DLD1 (cell line): ENCODE results near the gene KLRC1.
"Not testable (repeated sequence)": the region's sequence is repeated elsewhere in the genome, so short reads cannot be mapped to it uniquely, and the experiment has no call there.

Source experiments
- in situ Hi-C: cut with HindIII; loops from 2 replicates; pipeline ENCODE4 v1.10.0; 2017; ENCODE audit warnings: low sequenced_read_pairs

KLRC1 gene

DNA sequence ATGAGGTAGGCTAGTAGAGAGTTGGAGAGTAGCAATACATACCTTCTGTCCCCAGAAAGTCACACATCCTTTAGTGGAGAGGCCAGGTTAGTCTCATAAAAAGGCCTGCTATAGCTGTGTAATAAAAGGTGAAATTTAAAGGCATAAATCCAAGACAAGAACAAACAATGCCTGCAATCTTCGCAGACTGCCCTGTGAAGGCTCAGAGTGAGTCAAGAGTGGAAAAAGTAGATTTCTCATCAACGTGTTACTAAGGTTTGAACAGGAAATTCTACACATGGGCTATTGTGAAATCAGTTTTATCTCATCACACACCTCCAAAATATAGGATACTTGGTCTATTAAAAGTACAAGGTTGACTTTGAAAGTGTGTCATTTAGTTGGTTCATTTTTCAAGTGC lies at the start of gene KLRC1:
Gene KLRC1, minus strand, starts transcription at position 222 of the 400 bp plus-strand sequence. CDS start 2,221 bp downstream, outside the sequence.
- in situ Hi-C loops = loop anchor here (25.0 kb wide), 1 partner anchor 91 kb away; no protein-coding TSS in a partner anchor

DNA sequence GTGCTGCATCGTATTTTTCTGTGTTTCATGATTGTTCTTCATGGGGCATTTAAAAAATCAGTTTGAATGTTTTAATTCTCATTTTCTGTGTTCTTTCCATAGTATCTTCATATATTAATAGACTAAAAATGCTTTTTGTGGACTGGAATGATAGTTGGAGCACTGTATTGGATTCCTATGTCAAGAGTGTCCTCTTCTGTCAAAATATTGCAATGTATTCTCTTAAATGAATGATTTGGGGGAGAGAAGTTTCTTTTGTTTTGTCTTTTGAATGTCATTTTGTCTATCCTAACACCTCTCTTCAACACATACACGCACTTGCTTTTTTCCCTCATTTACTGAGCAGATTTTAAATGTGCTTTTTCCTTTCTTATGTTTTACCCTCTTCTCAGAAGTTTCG lies 47.9 kb upstream of the KLRC1 start:
- in situ Hi-C loops = no loop called here

DNA sequence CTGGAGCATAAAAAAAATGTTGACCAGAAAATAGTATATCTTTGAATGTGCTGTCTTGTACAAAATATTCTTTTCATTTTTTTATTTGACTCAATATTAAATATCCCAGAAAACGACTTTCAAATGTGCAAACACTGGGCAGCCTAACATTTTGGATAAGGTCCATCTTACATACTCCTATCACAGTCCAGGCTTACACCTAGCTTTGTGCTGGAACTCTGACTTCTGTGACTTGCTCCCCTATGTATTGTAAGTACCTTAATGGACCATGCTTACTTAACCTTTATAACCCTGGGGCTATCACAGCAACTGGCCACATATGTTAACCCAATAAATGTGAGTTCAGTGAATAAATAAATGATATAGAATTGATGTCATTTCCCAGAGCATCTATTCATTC lies 44.9 kb upstream of the KLRC1 start:
- in situ Hi-C loops = no loop called here

DNA sequence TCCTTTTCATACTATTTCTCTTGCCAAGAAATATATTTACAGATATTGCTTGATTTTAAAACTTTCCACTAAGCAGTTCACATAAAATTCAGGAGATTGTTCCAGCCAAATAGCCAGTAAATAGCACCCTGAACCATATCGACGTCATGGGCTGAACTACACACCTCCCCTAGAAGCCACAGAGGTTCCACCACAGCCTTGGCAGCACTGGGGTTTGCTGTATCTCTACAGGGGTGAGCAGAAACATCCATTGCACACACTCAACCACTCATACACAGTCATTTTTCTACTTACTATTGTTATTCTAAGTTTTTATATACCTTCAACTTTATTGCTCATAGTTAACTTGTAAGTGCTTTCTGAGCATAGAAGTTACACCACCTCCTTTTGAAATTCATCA lies 44.4 kb upstream of the KLRC1 start:
- in situ Hi-C loops = no loop called here

DNA sequence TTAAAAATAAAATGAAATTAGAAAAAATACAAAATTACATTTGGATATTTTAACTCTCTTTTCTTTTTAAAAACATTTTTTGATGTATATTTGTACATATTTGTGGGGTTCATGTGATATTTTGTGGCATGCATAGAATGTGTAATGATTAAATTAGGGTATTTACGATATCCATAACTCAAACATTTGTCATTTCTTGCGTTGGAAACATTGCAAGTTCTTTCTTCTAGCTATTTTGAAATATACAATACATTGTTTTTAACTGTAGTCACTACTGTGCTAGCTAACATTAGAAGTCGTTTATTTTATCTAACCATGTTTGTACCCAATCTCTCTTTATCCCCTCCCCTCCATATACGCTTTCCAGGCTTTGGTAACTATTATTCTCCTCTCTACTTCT lies 38.6 kb upstream of the KLRC1 start:
- in situ Hi-C loops = no loop called here

DNA sequence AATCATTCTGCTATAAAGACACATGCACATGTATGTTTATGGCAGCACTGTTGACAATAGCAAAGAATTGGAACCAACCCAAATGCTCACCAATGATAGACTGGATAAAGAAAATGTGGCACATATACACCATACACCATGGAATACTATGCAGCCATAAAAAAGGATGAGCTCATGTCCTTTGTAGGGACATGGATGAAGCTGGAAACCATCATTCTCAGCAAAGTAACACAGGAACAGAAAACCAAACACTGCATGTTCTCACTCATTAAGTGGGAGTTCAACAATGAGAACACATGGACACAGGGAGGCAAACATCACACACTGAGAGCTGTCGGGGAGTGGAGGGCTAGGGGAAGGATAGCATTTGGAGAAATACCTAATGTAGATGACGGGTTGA lies 34.2 kb upstream of the KLRC1 start:
- in situ Hi-C loops = not testable (repeated sequence)

DNA sequence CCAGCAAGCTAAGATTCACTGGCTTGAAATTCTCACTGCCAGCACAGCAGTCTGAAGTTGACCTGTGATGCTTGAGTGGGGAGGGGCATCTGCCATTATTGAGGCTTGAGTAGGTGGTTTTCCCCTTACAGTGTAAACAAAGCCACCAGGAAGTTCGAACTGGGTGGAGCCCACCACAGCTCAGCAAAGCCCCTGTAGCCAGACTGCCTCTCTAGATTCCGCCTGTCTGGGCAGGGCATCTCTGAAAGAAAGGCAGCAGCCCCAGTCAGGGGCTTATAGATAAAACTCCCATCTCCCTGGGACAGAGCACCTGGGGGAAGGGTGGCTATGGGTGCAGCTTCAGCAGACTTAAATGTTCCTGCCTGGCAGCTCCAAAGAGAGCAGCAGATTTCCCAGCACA lies 28.7 kb upstream of the KLRC1 start:
- in situ Hi-C loops = not testable (repeated sequence)

DNA sequence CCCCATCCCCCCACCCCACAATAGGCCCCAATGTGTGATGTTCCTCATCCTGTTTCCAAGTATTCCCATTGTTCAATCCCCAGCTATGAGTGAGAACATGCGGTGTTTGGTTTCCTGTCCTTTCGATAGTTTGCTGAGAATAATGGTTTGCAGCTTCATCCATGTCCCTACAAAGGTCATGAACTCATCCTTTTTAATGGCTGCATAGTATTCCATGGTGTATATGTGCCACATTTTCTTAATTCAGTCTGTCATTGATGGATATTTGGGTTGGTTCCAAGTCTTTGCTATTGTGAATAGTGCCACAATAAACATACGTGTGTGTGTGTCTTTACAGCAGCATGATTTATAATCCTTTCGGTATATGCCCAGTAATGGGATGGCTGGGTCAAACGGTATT lies 19.6 kb upstream of the KLRC1 start:
- in situ Hi-C loops = loop anchor here (25.0 kb wide), 1 partner anchor 111 kb away; no protein-coding TSS in a partner anchor

DNA sequence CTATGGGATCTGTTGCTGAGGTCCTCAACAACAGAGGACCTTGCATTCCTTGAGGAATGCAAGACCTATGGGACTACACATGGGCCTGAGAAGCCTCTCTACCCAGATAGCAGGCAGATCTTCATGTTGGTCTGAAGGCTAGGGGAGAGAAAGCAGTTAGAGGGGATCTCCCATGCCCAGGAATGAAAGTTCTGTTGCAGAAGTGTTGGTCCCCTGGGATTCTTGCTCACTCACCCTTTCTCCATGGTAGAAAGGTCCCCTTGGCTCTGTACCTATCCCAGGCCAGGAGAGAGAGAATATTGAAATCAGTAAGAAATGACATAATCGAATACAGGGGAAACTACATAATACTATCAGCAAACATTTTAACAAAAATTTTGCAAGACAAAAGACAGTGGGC lies 16.5 kb upstream of the KLRC1 start:
- in situ Hi-C loops = loop anchor here (25.0 kb wide), 1 partner anchor 107 kb away; no protein-coding TSS in a partner anchor

DNA sequence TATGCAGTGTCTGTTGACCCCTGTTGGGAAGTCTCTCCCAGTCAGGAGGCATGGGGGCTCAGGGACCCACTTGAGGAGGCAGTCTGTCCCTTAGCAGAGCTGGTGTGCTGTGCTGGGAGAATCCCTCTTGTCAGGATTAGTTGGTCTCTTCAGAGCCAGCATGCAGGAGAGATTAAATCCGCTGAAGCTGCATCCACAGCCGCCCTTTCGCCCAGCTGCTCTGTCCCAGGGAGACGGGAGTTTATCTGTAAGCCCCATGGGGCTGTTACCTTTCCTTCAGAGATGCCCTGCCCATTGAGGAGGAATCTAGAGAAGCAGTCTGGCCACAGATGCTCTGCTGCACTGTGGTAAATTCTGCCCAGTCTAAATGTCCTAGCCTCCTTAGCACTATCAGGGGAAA lies 13.1 kb upstream of the KLRC1 start:
- in situ Hi-C loops = loop anchor here (25.0 kb wide), 1 partner anchor 104 kb away; no protein-coding TSS in a partner anchor

DNA sequence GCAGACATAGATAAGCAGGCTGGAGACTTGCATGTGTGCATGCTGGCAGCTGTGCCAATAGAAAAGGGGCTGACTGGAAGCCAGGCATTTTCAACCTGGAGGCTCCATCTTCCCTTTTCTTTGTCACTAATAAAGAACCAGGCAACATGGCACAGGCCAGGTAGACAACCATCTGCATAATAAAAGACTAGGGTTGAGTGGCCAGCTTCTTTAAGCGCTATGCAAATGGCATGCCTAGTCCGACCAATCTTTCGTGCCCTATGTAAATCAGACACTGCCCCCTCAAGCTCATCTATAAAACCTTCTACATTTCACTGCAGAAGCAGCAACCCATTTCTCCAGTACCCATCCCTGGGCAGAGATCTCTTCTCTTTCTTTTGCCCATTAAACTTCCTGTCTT lies 4.6 kb upstream of the KLRC1 start:
- in situ Hi-C loops = loop anchor here (25.0 kb wide), 1 partner anchor 95 kb away; no protein-coding TSS in a partner anchor

DNA sequence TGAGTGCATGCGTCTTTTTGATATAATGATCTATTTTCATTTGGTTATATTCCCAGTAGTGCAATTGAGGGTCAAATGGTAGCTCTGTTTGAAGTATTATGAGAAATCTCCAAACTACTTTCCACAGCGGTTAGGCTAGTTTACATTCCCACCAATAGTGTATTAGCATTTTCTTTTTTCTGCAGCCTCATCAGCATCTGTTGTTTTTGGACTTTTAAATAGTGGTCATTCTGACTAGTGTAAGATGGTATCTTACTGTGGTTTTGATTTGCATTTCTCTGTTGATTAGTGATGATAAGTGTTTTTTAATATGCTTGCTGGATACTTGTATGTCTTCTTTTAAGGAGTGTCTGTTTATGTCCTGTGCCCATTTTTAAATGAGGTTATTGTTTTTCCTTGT lies 3.7 kb upstream of the KLRC1 start:
- in situ Hi-C loops = loop anchor here (25.0 kb wide), 1 partner anchor 95 kb away; no protein-coding TSS in a partner anchor

DNA sequence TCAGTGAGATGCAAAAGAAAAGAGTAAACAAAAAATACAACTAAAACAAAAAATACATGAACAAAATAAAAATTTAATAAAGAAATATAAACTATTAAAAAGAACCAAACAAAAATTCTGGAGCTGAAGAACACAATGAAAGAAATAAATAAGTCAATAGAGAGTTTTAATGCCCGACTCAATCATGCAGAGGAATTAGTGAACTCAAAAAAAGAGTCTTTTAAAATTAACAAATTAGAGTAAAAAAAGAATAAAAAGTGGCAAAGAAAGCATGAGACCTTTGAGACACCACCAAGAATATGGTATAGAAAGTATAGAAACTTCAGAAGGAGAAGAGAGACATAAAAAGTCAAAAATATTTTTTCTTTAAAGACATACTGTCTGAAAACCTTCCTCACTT lies 2.6 kb upstream of the KLRC1 start:
- in situ Hi-C loops = loop anchor here (25.0 kb wide), 1 partner anchor 93 kb away; no protein-coding TSS in a partner anchor

DNA sequence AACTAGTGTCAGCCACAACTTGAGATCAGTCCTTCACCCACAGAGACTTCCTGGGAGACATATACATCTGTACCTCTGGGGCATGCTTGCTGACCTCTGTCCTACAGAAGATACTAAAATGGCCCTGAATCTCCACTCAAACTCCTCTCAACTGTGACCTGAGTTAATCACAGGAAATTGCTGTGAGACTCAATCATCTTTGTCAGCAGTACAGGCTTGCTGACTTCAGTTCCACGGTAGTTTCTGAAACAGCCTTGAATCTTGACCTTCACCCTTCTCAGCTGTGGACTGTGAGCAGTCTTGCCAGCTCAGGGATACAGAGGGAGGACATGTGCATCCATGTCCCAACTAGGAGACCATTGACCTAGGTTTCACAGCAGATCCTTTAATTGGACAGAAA lies 1.4 kb upstream of the KLRC1 start:
- in situ Hi-C loops = loop anchor here (25.0 kb wide), 1 partner anchor 92 kb away; no protein-coding TSS in a partner anchor

DNA sequence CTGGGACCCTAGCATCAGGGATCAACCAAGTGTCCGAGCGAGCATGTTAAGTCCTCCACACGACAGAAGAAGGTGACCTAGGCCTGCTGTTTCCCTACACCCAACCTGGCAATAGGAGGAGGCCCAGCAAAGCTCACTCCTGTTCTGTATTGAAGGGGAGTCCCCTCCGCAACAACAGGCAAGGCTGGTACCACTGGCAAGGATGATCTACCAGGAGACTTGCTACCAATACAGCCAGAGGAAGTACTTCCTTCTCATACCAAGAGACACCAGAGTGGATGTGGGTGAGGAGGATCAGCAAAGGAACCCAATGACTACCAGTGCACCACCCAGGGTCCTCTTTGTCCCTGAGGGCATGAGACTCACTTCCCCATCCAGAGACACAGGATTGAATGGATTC lies 4.9 kb downstream of the KLRC1 start:
- in situ Hi-C loops = no loop called here

DNA sequence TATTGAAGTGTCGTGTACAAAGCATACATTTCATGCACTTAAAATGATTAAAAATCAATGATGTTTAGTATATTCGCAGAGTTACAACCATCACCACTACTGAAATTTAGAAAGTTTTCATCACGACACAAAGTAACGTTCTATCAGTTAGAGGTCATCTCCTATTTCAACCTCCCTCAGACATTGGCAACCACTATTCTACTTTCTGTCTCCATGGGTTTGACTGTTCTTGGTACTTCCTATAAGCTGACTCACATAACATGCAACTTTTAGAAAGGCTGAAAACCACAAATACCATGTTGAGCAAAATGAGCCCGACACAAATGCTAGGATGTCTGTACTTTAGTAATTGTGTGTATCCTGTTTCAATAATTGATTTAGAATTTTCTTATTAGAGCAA lies 7.1 kb downstream of the KLRC1 start:
- in situ Hi-C loops = not testable (repeated sequence)

DNA sequence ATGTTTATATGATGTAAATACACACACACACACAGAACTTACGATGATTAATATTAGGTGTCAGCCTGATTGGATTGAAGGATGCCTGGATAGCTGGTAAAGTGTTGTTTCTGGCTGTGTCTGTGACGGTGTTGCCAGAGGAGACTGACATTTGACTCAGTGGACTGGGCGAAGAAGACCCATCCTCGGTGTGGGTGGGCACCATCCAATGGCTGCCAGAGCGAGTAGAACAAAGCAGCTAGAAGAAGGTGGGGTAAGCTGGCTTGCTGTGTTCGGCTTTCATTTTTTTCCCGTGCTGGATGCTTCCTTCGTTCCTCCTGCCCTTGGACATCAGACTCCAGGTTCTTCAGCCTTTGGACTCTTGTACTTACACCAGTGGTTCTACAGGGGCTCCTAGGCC lies 12.0 kb downstream of the KLRC1 start:
- in situ Hi-C loops = not testable (repeated sequence)

DNA sequence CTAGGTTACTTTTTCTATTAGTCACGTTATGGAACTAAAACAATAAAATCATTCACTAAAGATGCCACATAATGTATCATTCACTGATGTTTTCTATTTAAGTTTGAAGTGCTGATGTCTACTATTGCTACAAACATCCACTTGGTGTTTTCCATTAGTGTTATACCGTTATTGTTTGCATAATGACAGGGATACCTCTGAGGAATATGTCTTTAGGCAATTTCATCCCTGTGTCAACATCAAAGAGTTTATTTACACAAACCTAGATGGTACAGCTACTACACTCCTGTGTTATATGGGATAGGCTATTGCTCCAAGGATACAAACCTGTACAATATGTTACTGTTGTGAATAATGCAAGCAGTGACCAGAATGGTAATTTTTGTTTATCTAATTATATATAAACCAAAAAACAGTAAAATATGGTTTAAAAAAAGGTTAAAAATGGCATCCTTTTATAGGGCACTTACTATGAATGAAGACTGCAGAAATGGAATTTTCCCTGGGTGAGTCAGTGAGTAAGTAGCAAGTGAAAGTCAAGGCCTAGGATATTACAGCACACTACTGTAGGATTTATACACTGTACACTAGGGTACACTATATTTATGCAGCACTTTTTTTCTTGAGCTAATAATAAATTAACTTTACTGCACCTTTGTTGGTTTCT lies 13.4 kb downstream of the KLRC1 start:
- in situ Hi-C loops = not testable (repeated sequence)

DNA sequence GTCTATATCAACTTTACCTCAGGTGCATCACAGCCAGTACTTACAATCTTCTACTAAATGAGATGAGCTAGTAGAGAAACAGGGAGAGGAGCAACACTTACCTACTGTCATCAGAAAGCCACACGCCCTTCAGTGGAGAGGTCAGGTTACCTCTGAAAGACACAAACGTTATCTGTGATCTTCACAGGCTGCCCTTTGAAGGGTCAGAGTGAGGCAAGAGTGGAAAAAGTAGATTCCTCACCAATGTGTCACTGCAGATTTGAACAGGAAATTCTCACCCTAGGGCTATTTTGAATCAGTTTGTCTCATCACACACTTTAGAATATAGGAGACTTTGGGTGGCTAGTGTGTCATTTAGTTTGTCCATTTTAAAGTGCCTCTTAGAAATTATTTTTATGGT lies 15.6 kb downstream of the KLRC1 start:
- in situ Hi-C loops = not testable (repeated sequence)

DNA sequence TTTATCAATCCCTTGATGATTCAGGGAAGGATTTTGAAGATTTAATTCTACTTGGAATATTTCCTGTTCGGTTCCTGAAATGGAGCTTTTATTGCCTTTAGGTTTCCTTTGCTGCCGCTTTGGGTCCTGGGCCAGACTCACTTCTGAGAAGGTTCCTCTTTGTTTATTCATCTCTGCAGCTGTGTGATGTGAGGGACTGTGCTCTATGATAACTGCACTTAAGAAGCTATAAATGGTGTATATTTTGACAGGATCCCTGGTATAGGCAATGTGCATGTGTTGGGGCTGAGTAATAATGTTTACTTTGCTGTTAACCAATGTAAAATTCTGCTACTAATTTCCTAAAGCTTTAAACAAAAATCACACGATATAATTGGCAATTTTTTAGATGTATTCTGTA lies 17.4 kb downstream of the KLRC1 start, which contains the start of gene KLRC2:
Gene KLRC2, minus strand, starts transcription at position 195 of the 400 bp plus-strand sequence. Its CDS starts 24 bp downstream, at position 171.
- in situ Hi-C loops = not testable (repeated sequence)

DNA sequence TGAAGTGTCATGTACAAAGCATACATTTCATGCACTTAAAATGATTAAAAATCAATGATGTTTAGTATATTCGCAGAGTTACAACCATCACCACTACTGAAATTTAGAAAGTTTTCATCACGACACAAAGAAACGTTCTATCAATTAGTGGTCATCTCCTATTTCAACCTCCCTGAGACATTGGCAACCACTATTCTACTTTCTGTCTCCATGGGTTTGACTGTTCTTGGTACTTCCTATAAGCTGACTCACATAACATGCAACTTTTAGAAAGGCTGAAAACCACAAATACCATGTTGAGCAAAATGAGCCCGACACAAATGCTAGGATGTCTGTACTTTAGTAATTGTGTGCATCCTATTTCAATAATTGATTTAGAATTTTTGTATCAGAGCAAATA lies 22.6 kb downstream of the KLRC1 start:
- in situ Hi-C loops = not testable (repeated sequence)

DNA sequence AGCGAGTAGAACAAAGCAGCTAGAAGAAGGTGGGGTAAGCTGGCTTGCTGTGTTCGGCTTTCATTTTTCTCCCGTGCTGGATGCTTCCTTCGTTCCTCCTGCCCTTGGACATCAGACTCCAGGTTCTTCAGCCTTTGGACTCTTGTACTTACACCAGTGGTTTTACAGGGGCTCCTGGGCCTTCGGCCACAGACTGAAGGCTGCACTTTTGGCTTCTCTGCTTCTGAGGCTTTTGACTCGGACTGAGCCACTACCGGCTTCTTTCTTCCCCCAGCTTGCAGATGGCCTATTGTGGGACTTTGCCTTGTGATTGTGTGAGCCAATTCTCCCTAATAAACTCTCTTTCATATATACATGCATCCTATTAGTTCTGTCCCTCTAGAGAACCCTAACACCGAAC lies 27.2 kb downstream of the KLRC1 start:
- in situ Hi-C loops = not testable (repeated sequence)
